K562 (cell line): ENCODE data around the gene C5AR2.

Source experiments
- COPS2 ChIP-seq: fragments of 450-650 bp; conservative IDR thresholded peaks from 2 replicates; pipeline ENCODE4 v1.6.1; 2016; ENCODE audit warnings: mild to moderate bottlenecking, moderate library complexity
- ESRRB ChIP-seq: fragments of 250-450 bp; sonication (Bioruptor Pico); IDR thresholded peaks from 2 replicates; pipeline ENCODE4 v1.5.0; 2020; ENCODE audit warnings: mild to moderate bottlenecking, moderate library complexity, borderline replicate concordance
- EZH2 ChIP-seq: IDR thresholded peaks from 2 replicates; pipeline ENCODE4 v1.6.1; 2012; ENCODE audit warnings: low read depth, mild to moderate bottlenecking, inconsistent platforms, low read length, borderline replicate concordance
- HDAC6 ChIP-seq: IDR thresholded peaks from 2 replicates; pipeline ENCODE4 v1.6.1; 2012; ENCODE audit warnings: low read depth, mild to moderate bottlenecking, control low read depth, inconsistent platforms, low read length, moderate library complexity
- POLR2AphosphoS5 ChIP-seq: IDR thresholded peaks from 2 replicates; pipeline ENCODE4 v1.6.1; 2011; ENCODE audit warnings: mild to moderate bottlenecking, low read depth, low read length, moderate library complexity; ENCODE audit not compliant: control insufficient read depth, insufficient read depth
- SLC30A9 ChIP-seq: fragments of 250-450 bp; sonication (Bioruptor Pico); IDR thresholded peaks from 2 replicates; pipeline ENCODE4 v1.8.0; 2022; ENCODE audit warnings: mild to moderate bottlenecking, moderate library complexity
- TF ChIP-seq, protein P1 (sequence below), 3 experiments: IDR thresholded peaks in 2 of 3; conservative IDR thresholded peaks in 1 of 3; 2 replicates each; pipeline ENCODE4 v1.5.1; 2011 to 2012; ENCODE audit warnings: low read length in 3 of 3, mild to moderate bottlenecking in 3 of 3, control low read depth in 2 of 3, improper control_type of control experiment in 1 of 3, inconsistent platforms in 1 of 3, low read depth in 1 of 3, mixed read lengths in 1 of 3, moderate library complexity in 1 of 3; ENCODE audit not compliant: insufficient read depth in 2 of 3

DNA sequence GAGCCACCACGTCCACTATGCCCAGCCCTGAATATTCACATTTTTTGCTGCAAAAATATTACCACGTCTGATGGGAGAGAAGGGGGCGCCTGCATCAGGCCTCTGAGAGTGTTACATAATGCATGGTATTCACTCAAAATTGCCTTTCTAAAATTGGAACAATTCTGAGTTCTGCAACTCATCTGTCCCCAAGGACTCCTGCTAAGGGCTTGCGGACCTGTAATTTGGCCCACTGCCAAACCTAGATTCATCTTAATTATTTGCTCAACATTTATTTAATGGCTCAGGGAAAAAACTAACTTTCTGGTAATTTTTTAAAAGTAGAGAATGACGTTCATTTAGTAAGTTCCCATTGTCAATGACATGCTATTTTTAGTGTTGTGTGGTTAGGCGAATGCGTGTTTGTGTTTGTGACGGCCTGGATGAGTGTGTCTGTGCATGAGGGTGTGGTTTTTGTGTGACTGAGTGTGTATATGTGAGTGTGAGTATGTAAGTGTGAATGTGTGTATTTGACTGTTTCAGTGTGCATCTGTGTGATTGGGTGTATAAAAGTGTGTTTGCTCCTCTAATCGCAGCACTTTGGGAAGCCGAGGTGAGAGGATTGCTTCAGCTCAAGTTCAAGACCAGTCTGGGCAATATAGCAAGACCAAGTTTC lies 48.4 kb upstream of the C5AR2 start:
- TF ChIP-seq SLC30A9 (CRISPR knock-in tag) = no peak
- TF ChIP-seq EZH2 = no peak
- TF ChIP-seq, protein P1, sequence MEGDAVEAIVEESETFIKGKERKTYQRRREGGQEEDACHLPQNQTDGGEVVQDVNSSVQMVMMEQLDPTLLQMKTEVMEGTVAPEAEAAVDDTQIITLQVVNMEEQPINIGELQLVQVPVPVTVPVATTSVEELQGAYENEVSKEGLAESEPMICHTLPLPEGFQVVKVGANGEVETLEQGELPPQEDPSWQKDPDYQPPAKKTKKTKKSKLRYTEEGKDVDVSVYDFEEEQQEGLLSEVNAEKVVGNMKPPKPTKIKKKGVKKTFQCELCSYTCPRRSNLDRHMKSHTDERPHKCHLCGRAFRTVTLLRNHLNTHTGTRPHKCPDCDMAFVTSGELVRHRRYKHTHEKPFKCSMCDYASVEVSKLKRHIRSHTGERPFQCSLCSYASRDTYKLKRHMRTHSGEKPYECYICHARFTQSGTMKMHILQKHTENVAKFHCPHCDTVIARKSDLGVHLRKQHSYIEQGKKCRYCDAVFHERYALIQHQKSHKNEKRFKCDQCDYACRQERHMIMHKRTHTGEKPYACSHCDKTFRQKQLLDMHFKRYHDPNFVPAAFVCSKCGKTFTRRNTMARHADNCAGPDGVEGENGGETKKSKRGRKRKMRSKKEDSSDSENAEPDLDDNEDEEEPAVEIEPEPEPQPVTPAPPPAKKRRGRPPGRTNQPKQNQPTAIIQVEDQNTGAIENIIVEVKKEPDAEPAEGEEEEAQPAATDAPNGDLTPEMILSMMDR (IDR thresholded peaks at IDR 0.05 in 2 of 3, conservative IDR thresholded peaks at IDR 0.05 in 1 of 3; ENCODE audit: insufficient read depth in 2 of 3, low read depth in 1 of 3, low read length in 3 of 3) = no peak
- no peak for TF ChIP-seq HDAC6
- TF ChIP-seq POLR2AphosphoS5 = no peak
- TF ChIP-seq ESRRB = no peak
- no peak for TF ChIP-seq COPS2
